H1 (cell line): ENCODE measurements around the gene KYNU. TPM values are rescaled to one million over a fixed set of nuclear protein-coding genes. Genes with fewer than 3 reads are reported as not detected.

Experiments
- CTCF ChIA-PET: fragments of 300-600 bp; sonication (Branson Sonifier 250); formaldehyde crosslinking; loops from one replicate; lab custom pipeline; 2021; ENCODE audit not compliant: partially characterized antibody; lab: Charles Lee
- POLR2A ChIA-PET: fragments of 300-600 bp; sonication (Branson Sonifier 250); formaldehyde crosslinking; loops from one replicate; lab custom pipeline; 2021; ENCODE audit warnings: inconsistent platforms; ENCODE audit not compliant: partially characterized antibody; lab: Charles Lee
- DNase-seq, 2 experiments: peaks; one replicate each; pipeline versions ENCODE4 v3.0.0 to v3.0.0-alpha.2; 2010 to 2022; ENCODE audit warnings: low spot score in 2 of 2, low read depth in 1 of 2, mixed read lengths in 1 of 2
- FAIRE-seq: peaks from 2 replicates; lab custom pipeline; 2011; peaks lifted over from hg19 to GRCh38; lab: Jason Lieb, UNC
- H2AFZ ChIP-seq: 2 replicates; pipeline ENCODE4 v1.8.1; 2012; ENCODE audit warnings: low read length, inconsistent platforms
- H2AK5ac ChIP-seq: 2 replicates; pipeline ENCODE4 v1.6.1; 2013; ENCODE audit warnings: low read depth, low read length
- H2BK120ac ChIP-seq: replicated peaks from 2 replicates; pipeline ENCODE3; 2013; ENCODE audit warnings: low read depth, low read length, inconsistent platforms
- H2BK12ac ChIP-seq: 2 replicates; pipeline ENCODE4 v1.6.1; 2013; ENCODE audit warnings: low read depth, low read length
- H2BK15ac ChIP-seq: 2 replicates; pipeline ENCODE4 v1.6.1; 2013; ENCODE audit warnings: low read length
- H2BK20ac ChIP-seq: 2 replicates; pipeline ENCODE4 v1.6.1; 2013; ENCODE audit warnings: low read length
- H2BK5ac ChIP-seq: 2 replicates; pipeline ENCODE4 v1.6.1; 2013; ENCODE audit warnings: low read depth, low read length
- H3K14ac ChIP-seq: 2 replicates; pipeline ENCODE4 v1.6.1; 2013; ENCODE audit warnings: inconsistent platforms; ENCODE audit not compliant: insufficient read length
- H3K18ac ChIP-seq: 2 replicates; pipeline ENCODE4 v1.6.1; 2013; ENCODE audit warnings: low read length; ENCODE audit errors: extremely low read depth
- H3K23ac ChIP-seq: 2 replicates; pipeline ENCODE4 v1.6.1; 2013; ENCODE audit warnings: inconsistent platforms; ENCODE audit not compliant: insufficient read length
- H3K23me2 ChIP-seq: 2 replicates; pipeline ENCODE4 v1.6.1; 2013; ENCODE audit warnings: low read depth, low read length
- H3K27ac ChIP-seq: 2 replicates; pipeline ENCODE4 v1.6.1; 2011; ENCODE audit warnings: low read depth, low read length, inconsistent platforms
- H3K27me3 ChIP-seq, 4 experiments: replicated peaks in 1 of 4; 1 replicate in 1 of 4; 2 replicates in 3 of 4; pipeline versions ENCODE4 v1.6.1 to v1.8.1; 2011 to 2013; ENCODE audit warnings: low read length in 3 of 4, mild to moderate bottlenecking in 3 of 4, inconsistent platforms in 2 of 4, mixed read lengths in 2 of 4, moderate library complexity in 1 of 4; ENCODE audit not compliant: control insufficient read depth in 3 of 4, insufficient read depth in 3 of 4; ENCODE audit errors: extremely low read depth in 1 of 4
- H3K36me3 ChIP-seq, 4 experiments: 2 replicates each; pipeline versions ENCODE4 v1.6.1 to v1.8.1; 2011 to 2013; ENCODE audit warnings: mild to moderate bottlenecking in 4 of 4, low read length in 3 of 4, moderate library complexity in 2 of 4, control low read depth in 1 of 4, inconsistent platforms in 1 of 4; ENCODE audit not compliant: insufficient read depth in 4 of 4, control insufficient read depth in 2 of 4
- H3K4ac ChIP-seq: replicated peaks from 2 replicates; pipeline ENCODE3; 2013; ENCODE audit warnings: low read length, low read depth, mixed read lengths, inconsistent platforms; ENCODE audit not compliant: insufficient read length
- H3K4me1 ChIP-seq, 4 experiments: replicated peaks in 1 of 4; 1 replicate in 1 of 4; 2 replicates in 3 of 4; pipeline versions ENCODE4 v1.6.1 to v1.8.1; 2011 to 2013; ENCODE audit warnings: low read length in 3 of 4, inconsistent platforms in 2 of 4, mixed read lengths in 1 of 4; ENCODE audit not compliant: insufficient read depth in 4 of 4, control insufficient read depth in 3 of 4
- H3K4me2 ChIP-seq, 2 experiments: 2 replicates each; pipeline versions ENCODE4 v1.6.1 to v1.8.1; 2011 to 2013; ENCODE audit warnings: low read depth in 2 of 2, low read length in 2 of 2, control low read depth in 1 of 2, inconsistent platforms in 1 of 2, mild to moderate bottlenecking in 1 of 2; ENCODE audit not compliant: insufficient read depth in 1 of 2
- H3K4me3 ChIP-seq, 4 experiments: fragments of 200-600, 300-600 bp in 1 of 4; sonication (generic), shearing (Covaris generic), sonication (Bioruptor Twin) in 1 of 4; 2 replicates each; pipeline versions ENCODE4 v1.5.1 to v1.8.1; 2011 to 2016; ENCODE audit warnings: low read length in 4 of 4, low read depth in 3 of 4, control low read depth in 2 of 4, inconsistent platforms in 2 of 4, mild to moderate bottlenecking in 2 of 4, mixed read lengths in 1 of 4, moderate library complexity in 1 of 4; ENCODE audit not compliant: insufficient read depth in 2 of 4; ENCODE audit errors: extremely low read depth in 1 of 4
- H3K56ac ChIP-seq: replicated peaks from 2 replicates; pipeline ENCODE3; 2013; ENCODE audit warnings: low read depth, mild to moderate bottlenecking, mixed read lengths, low read length, inconsistent platforms; ENCODE audit not compliant: insufficient read length
- H3K79me1 ChIP-seq: 2 replicates; pipeline ENCODE4 v1.6.1; 2013; ENCODE audit warnings: low read depth, low read length, control low read depth
- H3K79me2 ChIP-seq, 2 experiments: 2 replicates each; pipeline versions ENCODE4 v1.6.1 to v1.8.1; 2012 to 2013; ENCODE audit warnings: low read length in 2 of 2, mild to moderate bottlenecking in 2 of 2, inconsistent platforms in 1 of 2; ENCODE audit not compliant: insufficient read depth in 2 of 2, control insufficient read depth in 1 of 2
- H3K9ac ChIP-seq, 4 experiments: replicated peaks in 1 of 4; 1 replicate in 1 of 4; 2 replicates in 3 of 4; pipeline versions ENCODE4 v1.6.1 to v1.8.1; 2011 to 2013; ENCODE audit warnings: low read depth in 3 of 4, low read length in 3 of 4, control low read depth in 2 of 4, mild to moderate bottlenecking in 2 of 4, moderate library complexity in 2 of 4, inconsistent platforms in 1 of 4; ENCODE audit errors: extremely low read depth in 1 of 4
- H3K9me3 ChIP-seq, 2 experiments: 2 replicates each; pipeline versions ENCODE4 v1.6.1 to v1.8.1; 2012 to 2013; ENCODE audit warnings: mild to moderate bottlenecking in 2 of 2, moderate library complexity in 2 of 2, control low read depth in 1 of 2, inconsistent platforms in 1 of 2, low read depth in 1 of 2, low read length in 1 of 2, mixed read lengths in 1 of 2; ENCODE audit not compliant: insufficient read depth in 2 of 2
- H4K20me1 ChIP-seq, 2 experiments: replicated peaks in 1 of 2; 2 replicates each; pipeline versions ENCODE3 to v1.8.1; 2011 to 2013; ENCODE audit warnings: inconsistent platforms in 2 of 2, low read length in 2 of 2, mild to moderate bottlenecking in 1 of 2; ENCODE audit not compliant: insufficient read depth in 2 of 2, control insufficient read depth in 1 of 2
- H4K5ac ChIP-seq: 2 replicates; pipeline ENCODE4 v1.6.1; 2013; ENCODE audit warnings: low read length, low read depth, mixed read lengths, inconsistent platforms; ENCODE audit not compliant: insufficient read length
- H4K8ac ChIP-seq: 2 replicates; pipeline ENCODE4 v1.8.0; 2013; ENCODE audit warnings: mild to moderate bottlenecking, moderate library complexity, low read length, inconsistent platforms; ENCODE audit not compliant: insufficient read depth; ENCODE audit errors: extremely low read depth
- H4K91ac ChIP-seq: replicated peaks from 2 replicates; pipeline ENCODE3; 2013; ENCODE audit warnings: low read length, mixed read lengths, inconsistent platforms; ENCODE audit not compliant: insufficient read length
- CTBP2 ChIP-seq: IDR thresholded peaks from 2 replicates; pipeline ENCODE4 v1.7.0; 2011; ENCODE audit warnings: borderline replicate concordance, mild to moderate bottlenecking, moderate library complexity, mixed read lengths, low read length; ENCODE audit not compliant: insufficient read depth, insufficient read length
- RBBP5 ChIP-seq: IDR thresholded peaks from 2 replicates; pipeline ENCODE4 v1.7.1; 2012; ENCODE audit warnings: low read depth, mild to moderate bottlenecking, inconsistent platforms, low read length, moderate library complexity, borderline replicate concordance
- ZNF274 ChIP-seq: IDR thresholded peaks from 2 replicates; pipeline ENCODE4 v1.7.0; 2012; ENCODE audit warnings: low read length, borderline replicate concordance; ENCODE audit errors: extremely low read depth
- WGBS, 2 experiments: shearing (Covaris generic) in 1 of 2; methylation state at CpG; one replicate each; pipeline versions ENCODE4 v1.1.6 to v1.1.7; 2013 to 2015; ENCODE audit warnings: low lambda C conversion rate in 2 of 2, mixed read lengths in 2 of 2, inconsistent platforms in 1 of 2, low coverage in 1 of 2, missing lambda C conversion rate in 1 of 2; ENCODE audit not compliant: insufficient replicate concordance in 2 of 2, insufficient coverage in 1 of 2, insufficient read length in 1 of 2; ENCODE audit errors: extremely low coverage in 1 of 2, missing lambda C conversion rate in 1 of 2; 5-methylcytosine and 5-hydroxymethylcytosine counted together
- polyA plus RNA-seq, 7 experiments: library from polyadenylated mRNA; depleted of rRNA in 3 of 7; stranded (reverse) in 5 of 7; unstranded in 2 of 7; fragments of >200 nt in 5 of 7; fragments of 200-250 nt in 2 of 7; gene quantifications; 1 replicate in 5 of 7; 2 replicates in 1 of 7; 4 replicates in 1 of 7; pipeline versions ENCODE4 v1.2.1 to v1.2.3, GENCODE V29; 2011 to 2013; ENCODE audit warnings: missing spikeins in 2 of 7, mixed read lengths in 2 of 7
- total RNA-seq: library from RNA; stranded (reverse); fragmentation: NEBNext Ultra II Directional; extraction: Animal tissue kit (Norgen Biotek cat#: 25700); gene quantifications from 2 replicates; pipeline ENCODE4 v1.2.1, GENCODE V29; 2021
- TF ChIP-seq, protein P1 (sequence below): IDR thresholded peaks from 2 replicates; pipeline ENCODE4 v1.6.1; 2012; ENCODE audit warnings: inconsistent platforms

KYNU gene
- total and polyA plus RNA-seq, 2 of the 8 experiments (the other 6 are each of a cell fraction or from before 2014, with no cell fraction given) = 0.09 to 0.13 TPM

DNA sequence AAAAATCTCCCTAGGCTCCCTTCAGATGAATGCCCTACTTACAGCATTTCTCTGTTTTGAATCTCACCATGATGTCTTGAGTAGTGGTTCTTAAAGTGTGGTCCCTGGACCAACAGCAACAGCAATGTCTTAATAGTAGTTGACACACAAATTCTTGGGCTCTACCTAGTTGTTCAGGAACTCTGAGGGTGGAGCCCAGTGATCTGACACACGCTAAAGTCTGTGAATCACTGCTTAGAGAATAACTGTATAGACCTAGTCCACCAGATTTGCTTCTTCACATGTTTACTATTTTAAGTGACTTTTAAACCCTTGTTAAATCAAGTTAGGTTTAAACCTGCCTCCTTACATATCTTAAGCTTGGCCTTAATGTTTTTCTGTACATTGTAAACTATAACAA is 204.2 kb downstream of the KYNU start:
- Histone ChIP-seq H3K18ac (no peak overlapping the region), H4K5ac (no peak overlapping the region), H2BK15ac (no peak overlapping the region), H3K4me3 (no peak overlapping the region), H3K4ac (no peak overlapping the region), H3K9ac (no peak overlapping the region), H3K36me3 (no peaks in the 10 kb centered on the region), H3K14ac (no peak overlapping the region), H3K27ac (no peak overlapping the region), H2BK12ac (no peak overlapping the region), H3K79me1 (no peaks in the 10 kb centered on the region), H3K56ac (no peak overlapping the region), H4K20me1 (no peaks in the 10 kb centered on the region), H2BK120ac (no peak overlapping the region), H2BK5ac (no peak overlapping the region), H4K91ac (no peak overlapping the region), H3K23me2 (no peaks in the 10 kb centered on the region), H3K79me2 (no peaks in the 10 kb centered on the region), H2AK5ac (no peak overlapping the region), H2BK20ac (no peak overlapping the region), H3K9me3 (peaks cover 0 to under 1% of the 10 kb centered on the region in 2 experiments; a peak in 2 of 4 replicates), H4K8ac (no peak overlapping the region), H3K4me1 (no peaks in the 10 kb centered on the region), H3K4me2 (no peak overlapping the region), H2AFZ (no peak overlapping the region), H3K27me3 (no peaks in the 10 kb centered on the region), H3K23ac (no peak overlapping the region)
- CTCF ChIA-PET = no interaction called here
- WGBS, 2 experiments = 95% methylated on average over 1 of the region's 1 CpG; no CpG with 5 or more reads in 1 of the 2 experiments
- POLR2A ChIA-PET = no interaction called here
- DNase-seq = no peak
- FAIRE-seq = no peak
- TF ChIP-seq RBBP5 = no peak
- TF ChIP-seq ZNF274 = no peak
- TF ChIP-seq, protein P1, sequence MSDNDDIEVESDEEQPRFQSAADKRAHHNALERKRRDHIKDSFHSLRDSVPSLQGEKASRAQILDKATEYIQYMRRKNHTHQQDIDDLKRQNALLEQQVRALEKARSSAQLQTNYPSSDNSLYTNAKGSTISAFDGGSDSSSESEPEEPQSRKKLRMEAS = no peak
- no peak for TF ChIP-seq CTBP2
